Fibroblast of villous mesenchyme (primary cell): ENCODE results near the gene CARD16. TPM values are rescaled to one million over a fixed set of nuclear protein-coding genes. Genes with fewer than 3 reads are reported as not detected.
A peak's percentile ranks its signal among the peaks of the same experiment; 100 is the strongest.

Source experiments
- DNase-seq: peaks from one replicate; pipeline ENCODE4 v3.0.0-alpha.2; 2010; ENCODE audit warnings: low read depth
- H3K4me3 ChIP-seq: 2 replicates; pipeline ENCODE4 v1.5.1; 2011; ENCODE audit warnings: low read depth, mild to moderate bottlenecking, low read length
- CTCF ChIP-seq: IDR thresholded peaks from 2 replicates; pipeline ENCODE4 v1.5.1; 2012; ENCODE audit warnings: low read depth, mild to moderate bottlenecking, low read length; ENCODE audit not compliant: insufficient read depth
- total RNA-seq: library from RNA; depleted of rRNA; stranded (reverse); fragments of >200 nt; gene quantifications from 2 replicates; pipeline ENCODE4 v1.2.3, GENCODE V29; 2012

The CARD16 gene
- total RNA-seq, 1 donor: 30.7 TPM

- peak overlapping the region; percentile 13 for H3K4me3 ChIP-seq
- TF ChIP-seq CTCF: no peak
- no peak for DNase-seq
Measured at GRCh38 chr11:105042178-105042577, 3.0 kb downstream of the CARD16 start.

- no peak for DNase-seq
- no peak overlapping the region for H3K4me3 ChIP-seq
- no peak for TF ChIP-seq CTCF
Measured at GRCh38 chr11:105040703-105041102, 4.4 kb downstream of the CARD16 start.

- DNase-seq: peak; percentile 90
- TF ChIP-seq CTCF: no peak
- peak within 1 kb of the TSS; percentile 60 for H3K4me3 ChIP-seq
Measured at GRCh38 chr11:105034813-105035620, 10.1 kb downstream of the CARD16 start, which contains the start of gene CASP1. TSS of gene CASP1 (minus strand) at chr11:105035144. CDS start at chr11:105035113, 31 bp downstream.

- H3K4me3 ChIP-seq: peak overlapping the region; percentile 60
- DNase-seq: peak; percentile 23
Measured at GRCh38 chr11:105034388-105034787, 10.7 kb downstream of the CARD16 start.

GRCh38 chr11:105033781-105034180 is 11.4 kb downstream of the CARD16 start:
- peak overlapping the region; percentile 60 for H3K4me3 ChIP-seq
- DNase-seq: no peak
- TF ChIP-seq CTCF: no peak

GRCh38 chr11:105033343-105033742 is 11.8 kb downstream of the CARD16 start:
- peak overlapping the region; percentile 60 for H3K4me3 ChIP-seq
- DNase-seq: no peak
- no peak for TF ChIP-seq CTCF

GRCh38 chr11:105032495-105032894 is 12.6 kb downstream of the CARD16 start:
- no peak for TF ChIP-seq CTCF
- no peak overlapping the region for H3K4me3 ChIP-seq
- DNase-seq: no peak
